Measurements from ENCODE around the gene NFAM1. TPM values are rescaled to one million over a fixed set of nuclear protein-coding genes. Genes with fewer than 3 reads are reported as not detected.

The NFAM1 gene
- total and polyA plus RNA-seq, 2 experiments from 2014 or later: 0.53 to 1.0 TPM

GRCh38 chr22:42376711-42377554 is 55.3 kb downstream of the NFAM1 start:
- WGBS (ENCODE audit: low lambda C conversion rate, missing lambda C conversion rate): 34% methylated on average over 12 of the region's 12 CpGs
- no peaks in the 10 kb centered on the region for H3K27me3 ChIP-seq
- no peaks in the 10 kb centered on the region for H3K9me2 ChIP-seq (replicated peaks; ENCODE audit: insufficient read depth)
- no peaks in the 10 kb centered on the region for H3K9me3 ChIP-seq (ENCODE audit: low read depth)
- H3K36me3 ChIP-seq (replicated peaks; ENCODE audit: insufficient read depth, low read depth): no peaks in the 10 kb centered on the region
- TF ChIP-seq CTCF (IDR thresholded peaks at IDR 0.05; ENCODE audit: poor library complexity) (no peak), EZH2 (IDR thresholded peaks at IDR 0.05; ENCODE audit: borderline replicate concordance) (no peak), EZH2phosphoT487 (IDR thresholded peaks at IDR 0.05; ENCODE audit: low read depth, severe bottlenecking, unreplicated experiment) (no peak)
- H2AFZ ChIP-seq: no peak overlapping the region
- H3K79me2 ChIP-seq: no peaks in the 10 kb centered on the region
- no peak overlapping the region for H3K4me2 ChIP-seq
- no peaks in the 10 kb centered on the region for H4K20me1 ChIP-seq (ENCODE audit: insufficient read depth, poor library complexity, severe bottlenecking)
- H3K27ac ChIP-seq: peak overlapping the region; percentile 74
- peaks cover 28% of the 10 kb centered on the region for H3K4me1 ChIP-seq (ENCODE audit: insufficient read depth)
- DNase-seq (ENCODE audit: low spot score): peak; percentile 87
- no peak overlapping the region for H3K4me3 ChIP-seq

- Histone ChIP-seq H3K79me2 (no peaks in the 10 kb centered on the region), H3K36me3 (replicated peaks; ENCODE audit: insufficient read depth, low read depth) (no peaks in the 10 kb centered on the region), H3K9me2 (replicated peaks; ENCODE audit: insufficient read depth) (no peaks in the 10 kb centered on the region), H3K27ac (peak overlapping the region; percentile 74), H3K4me2 (no peak overlapping the region), H3K4me3 (no peak overlapping the region), H3K9me3 (ENCODE audit: low read depth) (no peaks in the 10 kb centered on the region), H3K27me3 (no peaks in the 10 kb centered on the region), H4K20me1 (ENCODE audit: insufficient read depth, poor library complexity, severe bottlenecking) (no peaks in the 10 kb centered on the region), H2AFZ (no peak overlapping the region), H3K4me1 (ENCODE audit: insufficient read depth) (peaks cover 24% of the 10 kb centered on the region)
- TF ChIP-seq EZH2 (IDR thresholded peaks at IDR 0.05; ENCODE audit: borderline replicate concordance): no peak
- no peak for TF ChIP-seq CTCF (IDR thresholded peaks at IDR 0.05; ENCODE audit: poor library complexity)
- TF ChIP-seq EZH2phosphoT487 (IDR thresholded peaks at IDR 0.05; ENCODE audit: low read depth, severe bottlenecking, unreplicated experiment): no peak
- WGBS (ENCODE audit: low lambda C conversion rate, missing lambda C conversion rate): 87% methylated on average over 5 of the region's 5 CpGs
- no peak for DNase-seq (ENCODE audit: low spot score)
These were observed 56.2 kb downstream of the NFAM1 start for GRCh38 chr22:42375982-42376381.

GRCh38 chr22:42372976-42373375 is 59.2 kb downstream of the NFAM1 start:
- no peaks in the 10 kb centered on the region for H3K79me2 ChIP-seq
- TF ChIP-seq CTCF (IDR thresholded peaks at IDR 0.05; ENCODE audit: poor library complexity): no peak
- no peak for TF ChIP-seq EZH2phosphoT487 (IDR thresholded peaks at IDR 0.05; ENCODE audit: low read depth, severe bottlenecking, unreplicated experiment)
- TF ChIP-seq EZH2 (IDR thresholded peaks at IDR 0.05; ENCODE audit: borderline replicate concordance): no peak

More at GRCh38 chr22:42372976-42373375, 59.2 kb downstream of the NFAM1 start:
- H3K4me3 ChIP-seq: no peak overlapping the region
- peaks cover 21% of the 10 kb centered on the region for H3K4me1 ChIP-seq (ENCODE audit: insufficient read depth)
- H4K20me1 ChIP-seq (ENCODE audit: insufficient read depth, poor library complexity, severe bottlenecking): no peaks in the 10 kb centered on the region
- no peak for DNase-seq (ENCODE audit: low spot score)
- H3K9me3 ChIP-seq (ENCODE audit: low read depth): no peaks in the 10 kb centered on the region
- H2AFZ ChIP-seq: no peak overlapping the region
- no peaks in the 10 kb centered on the region for H3K36me3 ChIP-seq (replicated peaks; ENCODE audit: insufficient read depth, low read depth)
- 89% methylated on average over 7 of the region's 7 CpGs for WGBS (ENCODE audit: low lambda C conversion rate, missing lambda C conversion rate)
- H3K9me2 ChIP-seq (replicated peaks; ENCODE audit: insufficient read depth): no peaks in the 10 kb centered on the region
- peaks cover 8% of the 10 kb centered on the region for H3K27me3 ChIP-seq
- no peak overlapping the region for H3K27ac ChIP-seq
- H3K4me2 ChIP-seq: no peak overlapping the region
